Keratinocyte (primary cell): ENCODE results near the gene ATG4B. TPM values are rescaled to one million over a fixed set of nuclear protein-coding genes. Genes with fewer than 3 reads are reported as not detected.

Experiments used
- DNase-seq: peaks from one replicate; pipeline ENCODE4 v3.0.0-alpha.2; 2011; ENCODE audit warnings: low read depth, missing footprints, low spot score
- FAIRE-seq: peaks from 2 replicates; lab custom pipeline; 2011; peaks lifted over from hg19 to GRCh38; lab: Jason Lieb, UNC
- H2AFZ ChIP-seq: 2 replicates; pipeline ENCODE4 v1.6.0; 2012; ENCODE audit warnings: low read length, control low read depth, inconsistent platforms; ENCODE audit not compliant: control insufficient read depth
- H3K27ac ChIP-seq: 2 replicates; pipeline ENCODE4 v1.5.1; 2011; ENCODE audit warnings: low read length; ENCODE audit not compliant: control insufficient read depth, insufficient read depth
- H3K27me3 ChIP-seq: 3 replicates; pipeline ENCODE4 v1.6.0; 2011; ENCODE audit warnings: low read length; ENCODE audit not compliant: control insufficient read depth, insufficient read depth; ENCODE audit errors: extremely low read depth
- H3K36me3 ChIP-seq, 2 experiments: 2 replicates in 1 of 2; 3 replicates in 1 of 2; pipeline ENCODE4 v1.5.1; 2011; ENCODE audit warnings: low read length in 2 of 2, mild to moderate bottlenecking in 1 of 2; ENCODE audit not compliant: control insufficient read depth in 2 of 2, insufficient read depth in 2 of 2; ENCODE audit errors: extremely low read depth in 1 of 2
- H3K4me1 ChIP-seq: 3 replicates; pipeline ENCODE4 v1.5.1; 2011; ENCODE audit warnings: low read length; ENCODE audit not compliant: control insufficient read depth, insufficient read depth; ENCODE audit errors: extremely low read depth
- H3K4me2 ChIP-seq: 3 replicates; pipeline ENCODE4 v1.6.0; 2011; ENCODE audit warnings: low read depth, low read length; ENCODE audit not compliant: control insufficient read depth, insufficient read depth; ENCODE audit errors: extremely low read depth
- H3K4me3 ChIP-seq, 3 experiments: fragments of 200-600 bp in 1 of 3; sonication (generic) in 1 of 3; 2 replicates in 2 of 3; 3 replicates in 1 of 3; pipeline ENCODE4 v1.5.1; 2011 to 2016; ENCODE audit warnings: low read length in 3 of 3, mild to moderate bottlenecking in 3 of 3, control low read depth in 2 of 3, inconsistent platforms in 1 of 3, low read depth in 1 of 3, mixed read lengths in 1 of 3, mixed run types in 1 of 3, moderate library complexity in 1 of 3; ENCODE audit not compliant: control insufficient read depth in 2 of 3, insufficient read depth in 2 of 3; ENCODE audit errors: extremely low read depth in 1 of 3
- H3K79me2 ChIP-seq: 2 replicates; pipeline ENCODE4 v1.6.0; 2012; ENCODE audit warnings: low read length; ENCODE audit not compliant: control insufficient read depth, insufficient read depth
- H3K9ac ChIP-seq: 3 replicates; pipeline ENCODE4 v1.6.0; 2011; ENCODE audit warnings: low read length; ENCODE audit not compliant: control insufficient read depth, insufficient read depth; ENCODE audit errors: extremely low read depth
- H3K9me1 ChIP-seq: 3 replicates; pipeline ENCODE4 v1.6.0; 2011; ENCODE audit warnings: low read length; ENCODE audit not compliant: control insufficient read depth, insufficient read depth; ENCODE audit errors: extremely low read depth
- H3K9me3 ChIP-seq: 2 replicates; pipeline ENCODE4 v1.5.1; 2012; ENCODE audit warnings: low read depth, low read length; ENCODE audit not compliant: control insufficient read depth
- H4K20me1 ChIP-seq: 3 replicates; pipeline ENCODE4 v1.6.0; 2011; ENCODE audit warnings: low read length; ENCODE audit not compliant: control insufficient read depth, insufficient read depth; ENCODE audit errors: extremely low read depth
- CTCF ChIP-seq, 3 experiments: IDR thresholded peaks in 1 of 3; conservative IDR thresholded peaks in 1 of 3; optimal IDR thresholded peaks in 1 of 3; 2 replicates in 2 of 3; 3 replicates in 1 of 3; pipeline versions ENCODE3 to v1.5.1; 2011; ENCODE audit warnings: low read length in 3 of 3, mild to moderate bottlenecking in 3 of 3, moderate library complexity in 2 of 3, control low read depth in 1 of 3, inconsistent platforms in 1 of 3; ENCODE audit not compliant: insufficient read depth in 2 of 3; ENCODE audit errors: extremely low read depth in 1 of 3
- EZH2 ChIP-seq: IDR thresholded peaks from one replicate; pipeline ENCODE4 v1.6.1; 2012; ENCODE audit warnings: inconsistent platforms, mild to moderate bottlenecking, low read length, moderate library complexity
- dilution Hi-C: fragments of 300-500 bp; cut with MboI; formaldehyde crosslinking; loops from one replicate; pipeline ENCODE4 v1.7.0; 2020; ENCODE audit warnings: low sequenced_read_pairs; ENCODE audit not compliant: extremely low pct_ligation_motif_present
- polyA plus RNA-seq, 5 experiments: library from polyadenylated mRNA; depleted of rRNA in 3 of 5; stranded (reverse) in 3 of 5; stranded (forward) in 1 of 5; unstranded in 1 of 5; fragments of >200 nt; gene quantifications; 1 replicate in 1 of 5; 2 replicates in 3 of 5; 3 replicates in 1 of 5; pipeline versions ENCODE4 v1.2.1 to v1.2.3, GENCODE V29; 2011 to 2012; ENCODE audit warnings: missing spikeins in 2 of 5, low read depth in 1 of 5, low replicate concordance in 1 of 5

The ATG4B gene
- polyA plus RNA-seq, 1 donor (not counting 4 experiments of a cell fraction or from before 2014, with no cell fraction given), result 69.0 TPM

GRCh38 chr2:241640165-241640795 lies 2.8 kb downstream of the ATG4B start:
- Histone ChIP-seq H3K4me3 (no peak overlapping the region), H3K79me2 (peaks cover 83% of the 10 kb centered on the region), H3K36me3 (peaks cover 1 to 13% of the 10 kb centered on the region in 2 experiments), H3K27me3 (no peaks in the 10 kb centered on the region), H3K9me1 (no peaks in the 10 kb centered on the region), H2AFZ (no peak overlapping the region), H3K9ac (no peak overlapping the region), H3K9me3 (no peaks in the 10 kb centered on the region), H4K20me1 (peaks cover 5% of the 10 kb centered on the region), H3K4me2 (no peak overlapping the region), H3K4me1 (peaks cover 9% of the 10 kb centered on the region), H3K27ac (no peak overlapping the region)
- no peak for FAIRE-seq
- no peak for TF ChIP-seq CTCF (optimal IDR thresholded peaks at IDR 0.05 in 1 of 3, IDR thresholded peaks at IDR 0.05 in 1 of 3, conservative IDR thresholded peaks at IDR 0.05 in 1 of 3; ENCODE audit: extremely low read depth in 1 of 3, insufficient read depth in 2 of 3, low read length in 3 of 3)
- no peak for TF ChIP-seq EZH2
- dilution Hi-C loops, result no loop called here
- no peak for DNase-seq

GRCh38 chr2:241641631-241642030 lies 4.1 kb downstream of the ATG4B start:
- H3K79me2 ChIP-seq, result peaks cover 83% of the 10 kb centered on the region
- peaks cover 4 to 13% of the 10 kb centered on the region in 2 experiments for H3K36me3 ChIP-seq
- H3K27ac ChIP-seq, result no peak overlapping the region
- no peaks in the 10 kb centered on the region for H3K27me3 ChIP-seq
- peaks cover 6% of the 10 kb centered on the region for H3K4me1 ChIP-seq
- no peaks in the 10 kb centered on the region for H3K9me3 ChIP-seq
- FAIRE-seq, result no peak
- H3K9ac ChIP-seq, result no peak overlapping the region
- no peak for DNase-seq
- H2AFZ ChIP-seq, result no peak overlapping the region
- TF ChIP-seq CTCF (optimal IDR thresholded peaks at IDR 0.05 in 1 of 3, IDR thresholded peaks at IDR 0.05 in 1 of 3, conservative IDR thresholded peaks at IDR 0.05 in 1 of 3; ENCODE audit: extremely low read depth in 1 of 3, insufficient read depth in 2 of 3, low read length in 3 of 3) (no peak), EZH2 (no peak)
- dilution Hi-C loops, result no loop called here
- H3K4me3 ChIP-seq, result no peak overlapping the region
- H3K4me2 ChIP-seq, result no peak overlapping the region
- peaks cover 7% of the 10 kb centered on the region for H4K20me1 ChIP-seq
- no peaks in the 10 kb centered on the region for H3K9me1 ChIP-seq
